SIG-M5 treated with dmso at 0.1 percent for 504 hours (cell line): ENCODE results near the gene BACH2.
A peak's percentile ranks its signal among the peaks of the same experiment; 100 is the strongest.
"Not testable (repeated sequence)": the region's sequence is repeated elsewhere in the genome, so short reads cannot be mapped to it uniquely, and the experiment has no call there.

ENCODE experiments used
- DNase-seq: peaks from one replicate; lab custom pipeline; 2025; ENCODE audit not compliant: unreplicated experiment; lab: John Stamatoyannopoulos, UW

BACH2 gene

GRCh38 chr6:90131614-90132423, 164.8 kb downstream of the BACH2 start:
- no peak for DNase-seq

- DNase-seq, result no peak
Observed at GRCh38 chr6:90131125-90131524, 165.5 kb downstream of the BACH2 start.

- DNase-seq, result not testable (repeated sequence)
Observed at GRCh38 chr6:90128687-90129086, 168.0 kb downstream of the BACH2 start.

GRCh38 chr6:90127595-90127994, 169.0 kb downstream of the BACH2 start:
- DNase-seq, result no peak

- no peak for DNase-seq
Observed at GRCh38 chr6:90126839-90127238, 169.8 kb downstream of the BACH2 start.

- no peak for DNase-seq
Observed at GRCh38 chr6:90126181-90126580, 170.5 kb downstream of the BACH2 start.

- no peak for DNase-seq
Observed at GRCh38 chr6:90124874-90125510, 171.7 kb downstream of the BACH2 start.

- DNase-seq, result no peak
Observed at GRCh38 chr6:90123831-90124230, 172.8 kb downstream of the BACH2 start.

GRCh38 chr6:90121982-90122381, 174.7 kb downstream of the BACH2 start:
- DNase-seq, result no peak

GRCh38 chr6:90120327-90120726, 176.3 kb downstream of the BACH2 start:
- DNase-seq, result no peak

GRCh38 chr6:90119618-90120017, 177.0 kb downstream of the BACH2 start:
- no peak for DNase-seq

- DNase-seq, result no peak
Observed at GRCh38 chr6:90118581-90118980, 178.1 kb downstream of the BACH2 start.

GRCh38 chr6:90118069-90118468, 178.6 kb downstream of the BACH2 start:
- DNase-seq, result no peak

- not testable (repeated sequence) for DNase-seq
Observed at GRCh38 chr6:90116126-90116525, 180.5 kb downstream of the BACH2 start.

GRCh38 chr6:90113389-90113788, 183.3 kb downstream of the BACH2 start:
- no peak for DNase-seq

GRCh38 chr6:90111387-90111786, 185.3 kb downstream of the BACH2 start:
- DNase-seq, result no peak

- DNase-seq, result no peak
Observed at GRCh38 chr6:90110971-90111370, 185.7 kb downstream of the BACH2 start.

GRCh38 chr6:90109141-90109540, 187.5 kb downstream of the BACH2 start:
- DNase-seq, result no peak

GRCh38 chr6:90107771-90108282, 188.8 kb downstream of the BACH2 start:
- no peak for DNase-seq

- no peak for DNase-seq
Observed at GRCh38 chr6:90107371-90107770, 189.3 kb downstream of the BACH2 start.

- peak; percentile 17 for DNase-seq
Observed at GRCh38 chr6:90106449-90106848, 190.2 kb downstream of the BACH2 start.

GRCh38 chr6:90105506-90106170, 191.0 kb downstream of the BACH2 start:
- peak; percentile 80 for DNase-seq
